WI38 (cell line): ENCODE data around the gene GSTCD.
"Not testable (repeated sequence)": the region's sequence is repeated elsewhere in the genome, so short reads cannot be mapped to it uniquely, and the experiment has no call there.

Experiments
- H3K4me3 ChIP-seq: 2 replicates; pipeline ENCODE4 v1.5.1; 2011; ENCODE audit warnings: low read depth, mild to moderate bottlenecking, control low read depth, low read length
- TF ChIP-seq, protein P1 (sequence below): IDR thresholded peaks from 2 replicates; pipeline ENCODE4 v1.5.1; 2012; ENCODE audit warnings: low read depth, mild to moderate bottlenecking, control low read depth, low read length

The GSTCD gene

DNA sequence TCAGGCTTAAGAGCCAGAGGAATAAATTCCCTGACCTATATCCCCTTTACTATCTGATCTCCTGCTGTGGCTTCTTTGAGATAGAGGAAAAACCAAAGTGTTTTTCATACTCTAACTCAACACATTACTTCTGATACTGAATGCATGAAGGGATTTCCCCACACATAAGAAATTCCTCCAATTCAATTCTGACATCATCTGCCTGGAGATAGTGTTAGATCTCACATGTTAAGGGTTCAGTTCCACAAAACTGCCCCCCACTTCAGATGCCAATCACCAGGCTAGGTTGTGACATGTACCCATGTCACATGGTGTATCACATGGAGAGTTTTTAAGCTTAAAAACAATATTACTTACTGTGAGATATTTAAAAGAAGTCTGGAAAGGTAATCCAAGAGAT is 46.8 kb downstream of the GSTCD start:
- TF ChIP-seq, protein P1, sequence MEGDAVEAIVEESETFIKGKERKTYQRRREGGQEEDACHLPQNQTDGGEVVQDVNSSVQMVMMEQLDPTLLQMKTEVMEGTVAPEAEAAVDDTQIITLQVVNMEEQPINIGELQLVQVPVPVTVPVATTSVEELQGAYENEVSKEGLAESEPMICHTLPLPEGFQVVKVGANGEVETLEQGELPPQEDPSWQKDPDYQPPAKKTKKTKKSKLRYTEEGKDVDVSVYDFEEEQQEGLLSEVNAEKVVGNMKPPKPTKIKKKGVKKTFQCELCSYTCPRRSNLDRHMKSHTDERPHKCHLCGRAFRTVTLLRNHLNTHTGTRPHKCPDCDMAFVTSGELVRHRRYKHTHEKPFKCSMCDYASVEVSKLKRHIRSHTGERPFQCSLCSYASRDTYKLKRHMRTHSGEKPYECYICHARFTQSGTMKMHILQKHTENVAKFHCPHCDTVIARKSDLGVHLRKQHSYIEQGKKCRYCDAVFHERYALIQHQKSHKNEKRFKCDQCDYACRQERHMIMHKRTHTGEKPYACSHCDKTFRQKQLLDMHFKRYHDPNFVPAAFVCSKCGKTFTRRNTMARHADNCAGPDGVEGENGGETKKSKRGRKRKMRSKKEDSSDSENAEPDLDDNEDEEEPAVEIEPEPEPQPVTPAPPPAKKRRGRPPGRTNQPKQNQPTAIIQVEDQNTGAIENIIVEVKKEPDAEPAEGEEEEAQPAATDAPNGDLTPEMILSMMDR = no peak
- no peak overlapping the region for H3K4me3 ChIP-seq

DNA sequence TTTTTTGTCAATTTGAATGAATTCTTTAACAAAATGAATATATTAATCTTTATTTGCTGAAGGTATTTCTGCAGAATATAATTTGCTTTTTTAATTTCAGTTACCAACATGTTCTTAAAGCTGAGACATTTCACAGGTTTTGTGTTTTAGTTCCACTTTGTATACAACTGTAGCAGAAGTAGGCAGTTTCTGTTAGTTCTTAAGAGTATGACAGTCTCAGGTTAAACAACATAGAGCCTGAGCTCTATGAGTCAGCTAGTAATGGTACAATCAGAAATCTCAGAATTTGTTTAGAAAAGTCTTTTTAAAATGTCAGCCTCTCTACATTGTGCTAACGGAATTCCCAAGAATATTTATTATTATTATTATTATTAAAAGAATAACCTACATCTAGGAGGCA is 50.4 kb downstream of the GSTCD start:
- TF ChIP-seq, protein P1 = no peak
- no peak overlapping the region for H3K4me3 ChIP-seq

DNA sequence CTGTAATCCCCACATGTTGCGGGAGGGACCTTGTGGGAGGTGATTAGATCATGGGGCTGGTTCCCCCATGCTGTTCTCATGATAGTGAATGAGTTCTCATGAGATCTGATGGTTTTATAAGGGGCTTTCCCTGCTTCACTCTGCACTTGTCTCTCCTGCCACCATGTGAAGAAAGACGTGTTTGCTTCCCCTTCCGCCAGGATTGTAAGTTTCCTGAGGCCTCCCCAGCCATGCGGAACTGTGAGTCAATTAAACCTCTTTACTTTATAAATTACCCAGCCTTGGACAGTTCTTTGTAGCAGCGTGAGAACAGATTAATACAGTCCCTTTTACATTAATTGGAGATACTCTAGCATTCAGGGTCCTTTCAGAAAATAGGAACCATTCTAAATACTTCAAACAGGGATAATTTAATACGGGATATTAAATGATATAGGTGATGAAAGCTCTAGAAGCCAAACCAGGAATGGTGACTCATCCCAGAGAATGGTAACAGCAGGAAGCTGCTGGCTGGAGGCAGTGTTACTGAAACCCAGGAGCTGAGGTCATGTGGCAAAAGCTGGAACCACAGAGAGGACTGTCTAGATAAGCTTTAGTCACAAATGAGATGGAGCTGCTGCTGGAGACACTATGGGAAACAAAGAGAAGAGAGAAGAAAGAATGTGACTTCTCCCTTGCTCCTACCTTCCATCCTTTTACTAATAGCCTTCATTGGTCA is 57.3 kb downstream of the GSTCD start:
- no peak overlapping the region for H3K4me3 ChIP-seq

DNA sequence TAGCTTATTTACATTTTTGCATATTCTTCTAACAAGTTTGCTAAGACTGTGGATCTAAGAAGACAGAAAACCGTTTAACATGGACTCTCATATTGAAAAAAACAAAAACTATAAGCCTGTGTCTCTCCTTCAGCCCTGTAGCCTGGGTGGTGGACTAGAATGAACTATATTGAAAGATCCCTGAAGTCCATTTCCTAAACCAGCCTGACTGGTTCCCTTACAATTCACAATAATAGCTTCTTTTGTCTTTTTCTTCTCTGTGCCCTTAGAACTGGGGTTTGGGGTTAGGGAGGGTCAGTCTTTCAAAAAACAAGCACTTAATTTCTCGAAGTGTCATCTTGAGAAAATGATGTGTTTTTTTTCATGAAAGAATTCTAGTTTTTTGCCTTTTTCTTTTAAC is 59.0 kb downstream of the GSTCD start:
- H3K4me3 ChIP-seq = no peak overlapping the region
- TF ChIP-seq, protein P1 = no peak

More for the DNA sequence above, 57.3 kb downstream of the GSTCD start:
- TF ChIP-seq, protein P1 = no peak

DNA sequence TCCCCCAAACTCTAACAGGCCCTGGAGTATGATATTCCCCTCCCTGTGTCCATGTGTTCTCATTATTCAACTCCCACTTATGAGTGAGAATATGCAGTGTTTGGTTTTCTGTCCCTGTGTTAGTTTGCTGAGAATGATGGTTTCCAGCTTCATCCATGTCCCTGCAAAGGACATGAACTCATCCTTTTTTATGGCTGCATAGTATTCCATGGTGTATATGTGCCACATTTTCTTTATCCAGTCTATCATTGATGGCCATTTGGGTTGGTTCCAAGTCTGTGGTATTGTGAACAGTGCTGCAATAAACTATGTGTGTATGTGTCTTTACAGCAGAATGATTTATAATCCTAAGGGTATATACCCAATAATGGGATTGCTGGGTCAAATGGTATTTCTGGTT is 61.9 kb downstream of the GSTCD start:
- not testable (repeated sequence) for H3K4me3 ChIP-seq

DNA sequence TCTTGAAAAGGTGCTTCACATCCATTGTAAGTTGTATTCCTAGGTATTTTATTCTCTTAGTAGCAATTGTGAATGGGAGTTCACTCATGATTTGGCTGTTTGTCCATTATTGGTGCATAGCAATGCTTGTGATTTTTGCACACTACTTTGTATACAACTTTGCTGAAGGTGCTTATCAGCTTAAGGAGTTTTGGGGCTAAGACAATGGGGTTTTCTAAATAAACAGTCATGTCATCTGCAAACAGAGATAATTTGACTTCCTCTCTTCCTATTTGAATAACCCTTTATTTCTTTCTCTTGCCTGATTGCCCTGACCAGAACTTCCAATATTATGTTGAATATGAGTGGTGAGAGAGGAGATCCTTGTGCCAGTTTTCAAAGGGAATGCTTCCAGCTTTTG is 63.5 kb downstream of the GSTCD start:
- H3K4me3 ChIP-seq = not testable (repeated sequence)

DNA sequence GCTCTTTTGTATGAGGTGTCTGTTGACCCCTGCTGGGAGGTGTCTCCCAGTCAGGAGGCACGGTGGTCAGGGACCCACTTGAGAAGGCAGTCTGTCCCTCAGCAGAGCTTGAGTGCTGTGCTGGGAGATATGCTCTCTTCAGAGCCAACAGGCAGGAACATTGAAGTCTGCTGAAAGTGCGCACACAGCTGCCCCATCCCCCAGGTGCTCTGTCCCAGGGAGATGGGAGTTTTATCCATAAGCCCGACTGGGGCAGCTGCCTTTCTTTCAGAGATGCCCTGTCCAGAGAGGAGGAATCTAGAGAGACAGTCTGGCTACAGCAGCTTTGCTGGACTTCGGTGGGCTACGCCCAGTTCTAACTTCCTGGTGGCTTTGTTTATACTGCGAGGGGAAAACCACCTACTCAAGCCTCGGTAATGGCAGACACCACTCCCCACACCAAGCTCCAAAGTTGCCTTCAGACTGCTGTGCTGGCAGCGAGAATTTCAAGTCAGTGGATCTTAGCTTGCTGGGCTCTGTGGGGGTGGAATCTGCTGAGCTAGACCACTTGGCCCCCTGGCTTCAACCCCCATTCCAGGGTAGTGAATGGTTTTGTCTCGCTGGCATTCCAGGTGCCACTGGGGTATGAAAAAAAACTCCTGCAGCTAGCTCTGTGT is 67.3 kb downstream of the GSTCD start:
- H3K4me3 ChIP-seq = not testable (repeated sequence)

DNA sequence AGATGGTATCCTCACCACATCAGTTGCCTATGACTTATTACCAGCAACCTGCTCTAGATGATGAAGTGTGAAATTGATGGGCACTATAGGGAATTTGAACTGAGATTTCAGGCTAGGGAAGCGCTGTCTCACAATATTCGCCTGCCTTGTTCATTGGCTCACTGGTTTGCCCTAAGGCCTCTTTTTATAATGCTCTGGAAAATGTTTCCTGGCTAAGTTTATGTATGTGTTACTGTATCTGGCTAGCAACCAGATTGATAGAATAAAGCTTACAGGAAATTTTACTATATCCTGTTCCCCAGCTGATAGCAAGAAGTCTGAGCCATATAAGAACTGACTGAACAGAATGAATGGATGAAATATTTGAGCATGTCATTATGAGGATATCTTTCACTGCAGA is 71.6 kb downstream of the GSTCD start:
- TF ChIP-seq, protein P1 = no peak
- H3K4me3 ChIP-seq = no peak overlapping the region

DNA sequence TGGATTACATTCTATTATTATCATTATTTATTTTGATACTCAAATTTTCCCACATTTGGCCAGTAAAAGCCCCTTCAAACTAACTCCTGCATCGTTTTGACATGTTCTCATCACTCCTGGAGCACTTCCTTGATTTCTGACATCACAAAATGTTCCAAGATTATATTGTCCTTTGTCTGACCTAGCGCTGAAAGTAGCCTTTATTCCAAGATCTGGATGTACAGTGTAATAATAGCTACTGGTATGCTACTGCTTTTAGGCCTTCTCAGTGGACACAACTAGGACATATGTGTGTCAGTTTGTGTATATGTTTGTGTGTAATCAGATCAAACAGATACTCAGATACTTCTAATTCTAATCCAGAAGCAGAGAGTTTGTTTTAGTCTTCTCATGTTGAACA is 76.2 kb downstream of the GSTCD start:
- TF ChIP-seq, protein P1 = no peak
- no peak overlapping the region for H3K4me3 ChIP-seq
